Parathyroid adenoma (tissue), 2 donors: ENCODE measurements around the gene GGTLC2.
"Not testable (repeated sequence)": the region's sequence is repeated elsewhere in the genome, so short reads cannot be mapped to it uniquely, and the experiment has no call there.

Experiments used
- H2AFZ ChIP-seq: fragments of 300-600 bp; sonication (generic); one replicate; pipeline ENCODE4 v1.7.0; 2017; ENCODE audit warnings: antibody characterized with exemption, mild to moderate bottlenecking
- H3K27ac ChIP-seq: fragments of 300-600 bp; sonication (generic); one replicate; pipeline ENCODE4 v1.7.0; 2017
- H3K27me3 ChIP-seq: fragments of 300-600 bp; sonication (generic); one replicate; pipeline ENCODE4 v1.7.0; 2017; ENCODE audit warnings: low read length; ENCODE audit not compliant: control insufficient read depth, insufficient read depth
- H3K36me3 ChIP-seq: fragments of 300-600 bp; sonication (generic); one replicate; pipeline ENCODE4 v1.7.0; 2017; ENCODE audit warnings: low read length; ENCODE audit not compliant: control insufficient read depth, insufficient read depth
- H3K4me1 ChIP-seq: fragments of 300-600 bp; sonication (generic); one replicate; pipeline ENCODE4 v1.7.0; 2017; ENCODE audit warnings: control low read depth
- H3K4me2 ChIP-seq: fragments of 300-600 bp; sonication (generic); one replicate; pipeline ENCODE4 v1.7.0; 2017; ENCODE audit warnings: low read length
- H3K4me3 ChIP-seq: fragments of 300-600 bp; sonication (generic); one replicate; pipeline ENCODE4 v1.7.0; 2017; ENCODE audit warnings: low read depth, low read length
- H3K79me2 ChIP-seq: fragments of 300-600 bp; sonication (generic); one replicate; pipeline ENCODE4 v1.7.0; 2017; ENCODE audit warnings: control low read depth
- H3K9ac ChIP-seq: fragments of 300-600 bp; sonication (generic); one replicate; pipeline ENCODE4 v1.7.0; 2017; ENCODE audit warnings: mild to moderate bottlenecking
- H3K9me3 ChIP-seq: fragments of 300-600 bp; sonication (generic); one replicate; pipeline ENCODE4 v1.7.0; 2017; ENCODE audit warnings: low read length; ENCODE audit not compliant: control insufficient read depth
- CTCF ChIP-seq: fragments of 300-600 bp; sonication (generic); IDR thresholded peaks from one replicate; pipeline ENCODE4 v1.7.0; 2017; ENCODE audit warnings: antibody characterized with exemption, mild to moderate bottlenecking
- donor health status: primary hyperparathyroidism.

Gene GGTLC2

GRCh38 chr22:22644314-22644713, at the start of gene GGTLC2:
TSS of gene GGTLC2 (plus strand) at chr22:22644614. CDS start at chr22:22646346, 1,732 bp downstream.
- H3K27ac ChIP-seq, H3K4me3 ChIP-seq, H3K36me3 ChIP-seq, H3K79me2 ChIP-seq, H3K4me1 ChIP-seq, H2AFZ ChIP-seq, H3K9me3 ChIP-seq, H3K4me2 ChIP-seq, H3K27me3 ChIP-seq, H3K9ac ChIP-seq: not testable (repeated sequence)

GRCh38 chr22:22595001-22595835, 49.2 kb upstream of the GGTLC2 start:
- Histone ChIP-seq H3K27me3 (no peaks in the 10 kb centered on the region), H2AFZ (no peak overlapping the region), H3K4me3 (no peak overlapping the region), H3K36me3 (no peaks in the 10 kb centered on the region), H3K4me1 (no peaks in the 10 kb centered on the region), H3K4me2 (no peak overlapping the region), H3K27ac (no peak overlapping the region), H3K79me2 (no peaks in the 10 kb centered on the region), H3K9me3 (no peaks in the 10 kb centered on the region), H3K9ac (no peak overlapping the region)
- TF ChIP-seq CTCF: no peak

- H3K27ac ChIP-seq: no peak overlapping the region
- no peaks in the 10 kb centered on the region for H3K27me3 ChIP-seq
- H3K4me3 ChIP-seq: no peak overlapping the region
- H3K9ac ChIP-seq: no peak overlapping the region
- no peaks in the 10 kb centered on the region for H3K79me2 ChIP-seq
- no peaks in the 10 kb centered on the region for H3K36me3 ChIP-seq
- no peak overlapping the region for H2AFZ ChIP-seq
- H3K4me1 ChIP-seq: no peaks in the 10 kb centered on the region
- no peak overlapping the region for H3K4me2 ChIP-seq
- TF ChIP-seq CTCF: no peak
- H3K9me3 ChIP-seq: no peaks in the 10 kb centered on the region
Measured at GRCh38 chr22:22598144-22598543, 46.3 kb upstream of the GGTLC2 start.

GRCh38 chr22:22599248-22599647, 45.2 kb upstream of the GGTLC2 start:
- no peak for TF ChIP-seq CTCF
- H3K4me3 ChIP-seq: no peak overlapping the region
- H3K79me2 ChIP-seq: no peaks in the 10 kb centered on the region
- H3K9ac ChIP-seq: no peak overlapping the region
- no peaks in the 10 kb centered on the region for H3K9me3 ChIP-seq
- H3K36me3 ChIP-seq: no peaks in the 10 kb centered on the region
- no peaks in the 10 kb centered on the region for H3K27me3 ChIP-seq
- no peak overlapping the region for H2AFZ ChIP-seq
- H3K27ac ChIP-seq: no peak overlapping the region
- no peaks in the 10 kb centered on the region for H3K4me1 ChIP-seq
- H3K4me2 ChIP-seq: no peak overlapping the region

- no peaks in the 10 kb centered on the region for H3K4me1 ChIP-seq
- H2AFZ ChIP-seq: no peak overlapping the region
- no peak overlapping the region for H3K4me2 ChIP-seq
- no peaks in the 10 kb centered on the region for H3K36me3 ChIP-seq
- no peak overlapping the region for H3K9ac ChIP-seq
- H3K79me2 ChIP-seq: no peaks in the 10 kb centered on the region
- H3K9me3 ChIP-seq: no peaks in the 10 kb centered on the region
- H3K27me3 ChIP-seq: no peaks in the 10 kb centered on the region
- TF ChIP-seq CTCF: no peak
- H3K4me3 ChIP-seq: no peak overlapping the region
- H3K27ac ChIP-seq: no peak overlapping the region
Measured at GRCh38 chr22:22600531-22601261, 43.7 kb upstream of the GGTLC2 start.
